ENCODE measurements around the gene TMPRSS6.

The TMPRSS6 gene

GRCh38 chr22:37062702-37063381, 46.7 kb downstream of the TMPRSS6 start:
- no peak for DNase-seq

GRCh38 chr22:37062376-37062675, 47.2 kb downstream of the TMPRSS6 start:
- no peak for DNase-seq

GRCh38 chr22:37061611-37062375, 47.7 kb downstream of the TMPRSS6 start:
- DNase-seq = no peak

GRCh38 chr22:37060801-37061610, 48.5 kb downstream of the TMPRSS6 start:
- DNase-seq = peak; percentile 43

GRCh38 chr22:37059876-37060449, 49.5 kb downstream of the TMPRSS6 start:
- no peak for DNase-seq

GRCh38 chr22:37058917-37059701, 50.4 kb downstream of the TMPRSS6 start:
- DNase-seq = no peak

- DNase-seq = no peak
Measured at GRCh38 chr22:37057796-37058510, 51.6 kb downstream of the TMPRSS6 start.

- no peak for DNase-seq
Measured at GRCh38 chr22:37057226-37057625, 52.3 kb downstream of the TMPRSS6 start.

- DNase-seq = no peak
Measured at GRCh38 chr22:37056246-37056645, 53.3 kb downstream of the TMPRSS6 start.

- DNase-seq = no peak
Measured at GRCh38 chr22:37054600-37055365, 54.7 kb downstream of the TMPRSS6 start.

GRCh38 chr22:37054056-37054395, 55.5 kb downstream of the TMPRSS6 start:
- no peak for DNase-seq

- no peak for DNase-seq
Measured at GRCh38 chr22:37053310-37054055, 56.0 kb downstream of the TMPRSS6 start.

- DNase-seq = no peak
Measured at GRCh38 chr22:37052386-37053309, 56.9 kb downstream of the TMPRSS6 start.

- peak; percentile 79 for DNase-seq
Measured at GRCh38 chr22:37051391-37052385, 57.8 kb downstream of the TMPRSS6 start, which contains the start of gene KCTD17. Gene KCTD17 (plus strand): TSS chr22:37051742. CDS start chr22:37051761, 19 bp downstream.

- DNase-seq = no peak
Measured at GRCh38 chr22:37050913-37051312, 58.6 kb downstream of the TMPRSS6 start.

- DNase-seq = no peak
Measured at GRCh38 chr22:37049224-37049623, 60.3 kb downstream of the TMPRSS6 start.

GRCh38 chr22:37048133-37048532, 61.4 kb downstream of the TMPRSS6 start:
- no peak for DNase-seq

- DNase-seq = no peak
Measured at GRCh38 chr22:37047006-37047405, 62.5 kb downstream of the TMPRSS6 start.
